Measurements from ENCODE around the gene CLNK. TPM values are rescaled to one million over a fixed set of nuclear protein-coding genes. Genes with fewer than 3 reads are reported as not detected.

CLNK gene
- total and polyA plus RNA-seq, 12 donors: 0.07 to 0.35 (median 0.26) TPM; not detected in 9

GRCh38 chr4:10530137-10530786 lies 154.3 kb downstream of the CLNK start:
- Histone ChIP-seq H3K9me3 (replicated peaks in 1 of 3) (no peaks in the 10 kb centered on the region), H3K27ac (peak overlapping the region in 2 of 5 donors; percentile 39 to 51), H3K4me3 (no peak overlapping the region), H3K4me1 (replicated peaks in 1 of 2) (peaks cover 6 to 27% of the 10 kb centered on the region in 2 donors), H3K27me3 (no peaks in the 10 kb centered on the region), H3K36me3 (replicated peaks in 1 of 2) (no peaks in the 10 kb centered on the region)
- 48 to 52% (median 49%) methylated on average over 10 to 11 of the region's 11 CpGs for WGBS, 4 donors
- intact Hi-C loops (cut with DNase I): no loop called here
- TF ChIP-seq POLR2A (IDR thresholded peaks at IDR 0.05): no peak
- TF ChIP-seq, protein P1, sequence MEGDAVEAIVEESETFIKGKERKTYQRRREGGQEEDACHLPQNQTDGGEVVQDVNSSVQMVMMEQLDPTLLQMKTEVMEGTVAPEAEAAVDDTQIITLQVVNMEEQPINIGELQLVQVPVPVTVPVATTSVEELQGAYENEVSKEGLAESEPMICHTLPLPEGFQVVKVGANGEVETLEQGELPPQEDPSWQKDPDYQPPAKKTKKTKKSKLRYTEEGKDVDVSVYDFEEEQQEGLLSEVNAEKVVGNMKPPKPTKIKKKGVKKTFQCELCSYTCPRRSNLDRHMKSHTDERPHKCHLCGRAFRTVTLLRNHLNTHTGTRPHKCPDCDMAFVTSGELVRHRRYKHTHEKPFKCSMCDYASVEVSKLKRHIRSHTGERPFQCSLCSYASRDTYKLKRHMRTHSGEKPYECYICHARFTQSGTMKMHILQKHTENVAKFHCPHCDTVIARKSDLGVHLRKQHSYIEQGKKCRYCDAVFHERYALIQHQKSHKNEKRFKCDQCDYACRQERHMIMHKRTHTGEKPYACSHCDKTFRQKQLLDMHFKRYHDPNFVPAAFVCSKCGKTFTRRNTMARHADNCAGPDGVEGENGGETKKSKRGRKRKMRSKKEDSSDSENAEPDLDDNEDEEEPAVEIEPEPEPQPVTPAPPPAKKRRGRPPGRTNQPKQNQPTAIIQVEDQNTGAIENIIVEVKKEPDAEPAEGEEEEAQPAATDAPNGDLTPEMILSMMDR (IDR thresholded peaks at IDR 0.05): no peak
- peak in 2 of 7 donors; percentile 23 to 27 for DNase-seq

DNA sequence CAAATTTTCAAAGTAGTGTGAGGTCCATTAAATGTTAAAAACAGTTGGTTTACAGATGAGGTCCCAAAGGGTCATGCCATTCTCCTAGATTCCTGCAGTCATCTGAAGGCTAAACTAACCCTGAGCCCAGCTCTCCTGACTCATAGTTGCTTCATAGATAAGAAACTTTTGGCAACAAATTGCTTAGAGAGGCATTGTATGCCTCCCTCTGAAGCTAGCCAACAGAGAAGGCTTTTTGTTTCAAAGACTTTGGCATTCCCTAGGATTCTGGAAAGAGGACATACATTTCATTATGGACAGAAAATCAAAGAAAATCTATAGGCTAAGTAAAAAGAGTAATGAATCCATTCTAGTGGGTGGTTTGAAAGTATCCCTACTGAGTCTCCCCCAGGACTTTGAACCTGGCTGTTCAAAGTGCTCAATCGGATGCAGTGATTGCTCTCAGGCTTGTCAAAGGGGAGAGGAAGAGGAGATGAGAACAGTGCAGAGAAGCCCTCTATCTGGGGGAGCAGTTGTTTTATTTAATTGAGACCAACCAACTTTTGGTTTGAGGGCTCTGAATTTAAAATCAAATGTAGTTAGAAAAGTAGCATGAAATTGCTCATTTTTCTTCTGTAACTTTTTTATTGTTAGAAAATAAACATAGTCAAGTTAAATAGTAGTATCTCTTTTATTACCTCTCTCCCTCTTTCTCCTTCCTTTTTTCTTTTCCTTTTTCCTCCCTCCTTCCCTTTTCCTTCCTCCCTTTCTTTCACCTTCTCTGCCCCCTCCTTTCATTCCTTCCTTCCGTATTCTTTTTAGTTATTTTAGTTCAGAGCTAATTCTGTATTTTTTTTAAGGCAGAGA lies 155.1 kb downstream of the CLNK start:
- H3K27me3 ChIP-seq: no peaks in the 10 kb centered on the region
- peaks cover 6 to 27% of the 10 kb centered on the region in 2 donors for H3K4me1 ChIP-seq (replicated peaks in 1 of 2)
- 37 to 57% (median 50%) methylated on average over 2 of the region's 2 CpGs for WGBS, 4 donors
- H3K36me3 ChIP-seq (replicated peaks in 1 of 2): no peaks in the 10 kb centered on the region
- H3K4me3 ChIP-seq: no peak overlapping the region
- intact Hi-C loops (cut with DNase I): no loop called here
- peak; percentile 37 to 73 (median 59) for DNase-seq
- H3K9me3 ChIP-seq (replicated peaks in 1 of 3): no peaks in the 10 kb centered on the region
- TF ChIP-seq, protein P1 (IDR thresholded peaks at IDR 0.05): no peak
- TF ChIP-seq POLR2A (IDR thresholded peaks at IDR 0.05): no peak
- peak overlapping the region in 2 of 5 donors; percentile 39 to 51 for H3K27ac ChIP-seq

DNA sequence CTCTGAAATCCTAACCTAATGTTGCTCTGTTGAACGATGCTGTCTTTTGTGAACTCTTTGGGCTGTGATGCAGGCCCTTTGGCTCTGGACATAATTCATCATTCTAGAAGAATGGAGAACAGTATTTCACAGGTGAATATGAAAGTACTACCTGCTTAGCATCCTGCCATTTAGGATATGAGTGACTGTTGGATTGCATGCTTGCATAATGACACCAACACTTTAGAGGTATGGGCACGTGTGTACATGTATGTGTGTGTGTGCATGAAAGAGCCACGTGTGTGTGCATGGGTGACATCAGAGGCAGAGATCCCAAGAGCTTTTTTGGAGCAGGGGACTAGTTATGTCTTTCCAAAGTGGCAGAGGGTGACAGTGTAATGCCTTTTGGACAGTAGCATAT lies 157.1 kb downstream of the CLNK start:
- intact Hi-C loops (cut with DNase I): no loop called here
- DNase-seq: no peak
- H3K9me3 ChIP-seq (replicated peaks in 1 of 3): no peaks in the 10 kb centered on the region
- no peaks in the 10 kb centered on the region for H3K36me3 ChIP-seq (replicated peaks in 1 of 2)
- TF ChIP-seq, protein P1 (IDR thresholded peaks at IDR 0.05): no peak
- TF ChIP-seq POLR2A (IDR thresholded peaks at IDR 0.05): no peak
- no peak overlapping the region for H3K27ac ChIP-seq
- no peak overlapping the region for H3K4me3 ChIP-seq
- 83 to 93% (median 90%) methylated on average over 3 of the region's 3 CpGs for WGBS, 4 donors
- no peaks in the 10 kb centered on the region for H3K27me3 ChIP-seq
- peaks cover 6 to 36% of the 10 kb centered on the region in 2 donors for H3K4me1 ChIP-seq (replicated peaks in 1 of 2)

GRCh38 chr4:10526429-10527222 lies 157.9 kb downstream of the CLNK start:
- intact Hi-C loops (cut with DNase I): no loop called here
- WGBS, 4 donors: 66 to 72% (median 69%) methylated on average over 12 of the region's 12 CpGs
- Histone ChIP-seq H3K4me3 (no peak overlapping the region), H3K27me3 (no peaks in the 10 kb centered on the region), H3K36me3 (replicated peaks in 1 of 2) (no peaks in the 10 kb centered on the region), H3K27ac (no peak overlapping the region), H3K9me3 (replicated peaks in 1 of 3) (no peaks in the 10 kb centered on the region), H3K4me1 (replicated peaks in 1 of 2) (peaks cover 6 to 31% of the 10 kb centered on the region in 2 donors)
- no peak for TF ChIP-seq POLR2A (IDR thresholded peaks at IDR 0.05)
- TF ChIP-seq, protein P1 (IDR thresholded peaks at IDR 0.05): no peak
- no peak for DNase-seq
